Measurements from ENCODE around the gene ACOT11.
"Not testable (repeated sequence)": the region's sequence is repeated elsewhere in the genome, so short reads cannot be mapped to it uniquely, and the experiment has no call there.

GRCh38 chr1:54513921-54514580 lies 34.0 kb upstream of the ACOT11 start:
- not testable (repeated sequence) for TF ChIP-seq CTCF, EP300, POLR2A, POLR2AphosphoS5 (IDR thresholded peaks at IDR 0.05)
